ENCODE data around the gene LYZL1.

- TF ChIP-seq CTCF (IDR thresholded peaks at IDR 0.05), result no peak
- TF ChIP-seq POLR2A (IDR thresholded peaks at IDR 0.05), result no peak
- no peak for TF ChIP-seq EP300 (IDR thresholded peaks at IDR 0.05)
These were observed 32.3 kb upstream of the LYZL1 start for GRCh38 chr10:29256586-29256985.
